ENCODE results near the gene RNF183. TPM values are rescaled to one million over a fixed set of nuclear protein-coding genes. Genes with fewer than 3 reads are reported as not detected.

Gene RNF183
- total and polyA plus RNA-seq, 9 of the 15 experiments (the other 6 are each of a cell fraction or from before 2014, with no cell fraction given): 0.04 to 2.0 (median 0.16) TPM; not detected in 5

DNA sequence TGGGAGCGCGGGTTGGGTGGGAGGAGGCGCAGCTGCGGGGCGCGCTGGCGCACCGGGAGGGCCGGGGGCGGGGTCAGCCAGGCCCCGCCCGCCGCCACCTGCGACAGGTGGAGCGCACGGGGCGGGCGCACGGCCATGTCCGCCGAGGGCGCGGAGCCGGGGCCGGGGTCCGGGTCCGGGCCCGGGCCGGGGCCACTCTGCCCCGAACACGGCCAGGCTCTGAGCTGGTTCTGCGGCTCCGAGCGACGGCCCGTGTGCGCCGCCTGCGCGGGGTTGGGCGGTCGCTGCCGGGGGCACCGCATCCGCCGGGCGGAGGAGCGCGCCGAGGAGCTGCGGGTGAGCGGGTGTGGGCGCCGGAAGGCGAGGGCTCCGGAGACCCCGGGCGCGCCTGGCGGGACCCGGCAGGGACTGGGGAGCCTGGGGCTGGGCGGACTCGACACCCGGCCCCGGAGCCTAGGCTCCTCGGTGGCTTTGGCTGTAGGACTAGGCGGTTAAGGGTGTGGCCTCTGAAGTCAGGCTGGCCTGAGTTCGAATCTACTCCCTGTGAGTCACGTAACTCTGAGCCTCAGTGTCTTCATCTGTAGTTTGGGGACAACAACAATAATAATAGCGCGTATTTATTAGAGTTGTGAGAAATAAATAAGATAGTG, 46.4 kb upstream of the RNF183 start, which contains the start of gene BSPRY:
Gene BSPRY (plus strand): TSS at position 97 of the 650 bp plus-strand sequence. CDS start 39 bp downstream, at position 136.
- no peak within 1 kb of the TSS for H3K27ac ChIP-seq (ENCODE audit: extremely low read depth, low read depth, low read length)
- WGBS (ENCODE audit: insufficient coverage, low coverage, missing lambda C conversion rate): 49% methylated on average over 17 of the region's 71 CpGs
- FAIRE-seq (no peak), DNase-seq (ENCODE audit: extremely low read depth in 1 of 4, low spot score in 3 of 4) (peak in 2 of 4 experiments; percentile 54 to 55), ATAC-seq (peak; percentile 50)
- peak within 1 kb of the TSS; percentile 26 for H2AFZ ChIP-seq (ENCODE audit: low read depth, low read length)
- peak within 1 kb of the TSS; percentile 49; the same call in 1 of the 2 replicates for H3K4me2 ChIP-seq (ENCODE audit: insufficient read depth, low read length)
- no peaks in the 10 kb centered on the region for H3K9me1 ChIP-seq (ENCODE audit: control insufficient read depth, insufficient read depth, low read length)
- peaks cover 2 to 4% of the 10 kb centered on the region in 2 experiments; a peak in 2 of 5 replicates for H3K27me3 ChIP-seq (ENCODE audit: control insufficient read depth in 2 of 2, insufficient read depth in 2 of 2, low read length in 2 of 2)
- H3K9ac ChIP-seq (ENCODE audit: insufficient read depth in 1 of 2, low read depth in 2 of 2, low read length in 2 of 2): peak within 1 kb of the TSS in 1 of 2 experiments; percentile 73; a peak in 2 of 4 replicates
- intact Hi-C loops (cut with micrococcal nuclease) (no loop called here), in situ Hi-C loops (cut with MboI) (no loop called here)
- peak within 1 kb of the TSS; percentile 29 for H3K4me3 ChIP-seq
- H4K20me1 ChIP-seq (replicated peaks; ENCODE audit: control insufficient read depth, insufficient read depth, low read length): no peaks in the 10 kb centered on the region
- BruUV-seq (replicated peaks): no TSS peak
- H3K36me3 ChIP-seq (ENCODE audit: control insufficient read depth, insufficient read depth, low read length): no peaks in the 10 kb centered on the region
- H3K9me3 ChIP-seq (replicated peaks; ENCODE audit: control insufficient read depth, insufficient read depth, low read depth, low read length): no peaks in the 10 kb centered on the region
- peaks cover 3 to 10% of the 10 kb centered on the region in 2 experiments; a peak in 3 of 5 replicates for H3K4me1 ChIP-seq (replicated peaks in 1 of 2; ENCODE audit: control insufficient read depth in 2 of 2, insufficient read depth in 2 of 2, low read length in 2 of 2)
- CTCF ChIA-PET (ENCODE audit: low intra/inter-chr PET ratio): no interaction called here
- no peaks in the 10 kb centered on the region for H3K79me2 ChIP-seq (ENCODE audit: control insufficient read depth, insufficient read depth, low read length)
- POLR2A ChIA-PET: interaction anchor here (1.2 to 2.4 kb wide), 2 partner anchors 9 to 52 kb away, joined by 4 to 12 read pairs; partner anchors contain the start of genes ALAD and WDR31
- TF ChIP-seq ZBTB7A (IDR thresholded peaks at IDR 0.05; ENCODE audit: borderline replicate concordance, control insufficient read depth, low read depth, low read length): peak; percentile 51; the same call in 1 of the 2 replicates
- no peak for TF ChIP-seq POLR2B (IDR thresholded peaks at IDR 0.05; ENCODE audit: low read depth, partially characterized antibody)
- TF ChIP-seq SP2 (IDR thresholded peaks at IDR 0.05; ENCODE audit: extremely low read depth, low read depth, low read length, poor library complexity, severe bottlenecking): no peak
- TF ChIP-seq ZNF778 (CRISPR knock-in tag; IDR thresholded peaks at IDR 0.05): no peak
- TF ChIP-seq HNRNPLL (IDR thresholded peaks at IDR 0.05; ENCODE audit: low read depth, low read length, poor library complexity, severe bottlenecking): peak; percentile 48
- TF ChIP-seq PREB (CRISPR knock-in tag; IDR thresholded peaks at IDR 0.05): no peak
- TF ChIP-seq, protein P1, sequence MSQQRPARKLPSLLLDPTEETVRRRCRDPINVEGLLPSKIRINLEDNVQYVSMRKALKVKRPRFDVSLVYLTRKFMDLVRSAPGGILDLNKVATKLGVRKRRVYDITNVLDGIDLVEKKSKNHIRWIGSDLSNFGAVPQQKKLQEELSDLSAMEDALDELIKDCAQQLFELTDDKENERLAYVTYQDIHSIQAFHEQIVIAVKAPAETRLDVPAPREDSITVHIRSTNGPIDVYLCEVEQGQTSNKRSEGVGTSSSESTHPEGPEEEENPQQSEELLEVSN (IDR thresholded peaks at IDR 0.05; ENCODE audit: borderline replicate concordance in 1 of 2, extremely low read depth in 1 of 2, insufficient read depth in 1 of 2, insufficient read length in 1 of 2, low read depth in 1 of 2, low read length in 1 of 2, poor library complexity in 1 of 2, severe bottlenecking in 1 of 2): peak in 1 of 2 experiments; percentile 8
- TF ChIP-seq KDM1A (IDR thresholded peaks at IDR 0.05): peak; percentile 15 to 64; a peak in 2 of 4 replicates
- TF ChIP-seq BCOR (IDR thresholded peaks at IDR 0.05): peak; percentile 82
- no peak for TF ChIP-seq TARDBP (IDR thresholded peaks at IDR 0.05)
- no peak for TF ChIP-seq PHB2 (IDR thresholded peaks at IDR 0.05; ENCODE audit: low read depth)
- no peak for TF ChIP-seq ELK3 (CRISPR knock-in tag; IDR thresholded peaks at IDR 0.05)
- TF ChIP-seq CBX3 (IDR thresholded peaks at IDR 0.05; ENCODE audit: borderline replicate concordance in 1 of 2, low read length in 2 of 2): no peak
- 0 out of 2 replicates have a peak, but pooled peaks have one; percentile 24 for TF ChIP-seq JUND (IDR thresholded peaks at IDR 0.05; ENCODE audit: borderline replicate concordance, low read depth, low read length)
- 0 out of 3 replicates have a peak, but pooled peaks have one; percentile 18 for TF ChIP-seq JUND (tag; IDR thresholded peaks at IDR 0.05; ENCODE audit: borderline replicate concordance, low read depth, low read length)
- no peak for TF ChIP-seq SLC30A9 (CRISPR knock-in tag; IDR thresholded peaks at IDR 0.05)
- TF ChIP-seq RBM39 (optimal IDR thresholded peaks at IDR 0.05; ENCODE audit: low read depth, low read length): no peak
- no peak for TF ChIP-seq JUN (IDR thresholded peaks at IDR 0.05; ENCODE audit: borderline replicate concordance, low read depth, low read length)
- TF ChIP-seq JUN (CRISPR knock-in tag; IDR thresholded peaks at IDR 0.05; ENCODE audit: borderline replicate concordance): no peak
- no peak for TF ChIP-seq RUNX1 (IDR thresholded peaks at IDR 0.05; ENCODE audit: low read depth)
